HepG2 (cell line): Measurements from ENCODE around the gene HSD11B2. TPM values are rescaled to one million over a fixed set of nuclear protein-coding genes. Genes with fewer than 3 reads are reported as not detected.
A peak's percentile ranks its signal among the peaks of the same experiment; 100 is the strongest.

Source experiments
- ATF7 ChIP-seq, 2 experiments: fragments of 450-650 bp in 1 of 2; sonication (generic) in 1 of 2; formaldehyde crosslinking in 1 of 2; IDR thresholded peaks; 2 replicates each; pipeline versions ENCODE4 v1.4.0 to v1.6.1; 2016 to 2020; ENCODE audit warnings: antibody characterized with exemption in 1 of 2, mild to moderate bottlenecking in 1 of 2, missing genetic modification reagents in 1 of 2
- BRF2 ChIP-seq: sonication (generic); formaldehyde crosslinking; IDR thresholded peaks from 2 replicates; pipeline ENCODE4 v1.8.1; 2022; ENCODE audit warnings: mild to moderate bottlenecking, missing genetic modification reagents
- CEBPG ChIP-seq: IDR thresholded peaks from 2 replicates; pipeline ENCODE4 v1.6.1; 2016
- ERF ChIP-seq: IDR thresholded peaks from 2 replicates; pipeline ENCODE4 v1.6.1; 2018; ENCODE audit warnings: missing biosample characterization, missing genetic modification reagents
- FOXK1 ChIP-seq: sonication (generic); formaldehyde crosslinking; IDR thresholded peaks from 2 replicates; pipeline ENCODE4 v1.4.0; 2020; ENCODE audit warnings: low read depth, missing genetic modification reagents, borderline replicate concordance
- GABPA ChIP-seq, 2 experiments: IDR thresholded peaks; 2 replicates each; pipeline ENCODE4 v1.6.1; 2011 to 2016; ENCODE audit warnings: low read depth in 2 of 2, low read length in 1 of 2, missing biosample characterization in 1 of 2, missing genetic modification characterization in 1 of 2
- IRF2 ChIP-seq: IDR thresholded peaks from 2 replicates; pipeline ENCODE4 v1.6.1; 2018; ENCODE audit warnings: missing genetic modification reagents, missing compliant biosample characterization
- PAXIP1 ChIP-seq: sonication (generic); formaldehyde crosslinking; conservative IDR thresholded peaks from 2 replicates; pipeline ENCODE4 v1.4.0; 2020; ENCODE audit warnings: mild to moderate bottlenecking, missing genetic modification reagents, moderate library complexity
- RELA ChIP-seq: sonication (generic); formaldehyde crosslinking; IDR thresholded peaks from 2 replicates; pipeline ENCODE4 v1.4.0; 2020; ENCODE audit warnings: missing genetic modification reagents
- SOX6 ChIP-seq, 2 experiments: fragments of 450-650 bp in 1 of 2; sonication (generic) in 1 of 2; formaldehyde crosslinking in 1 of 2; IDR thresholded peaks; 2 replicates each; pipeline versions ENCODE4 v1.4.0 to v1.6.1; 2017 to 2020; ENCODE audit warnings: antibody characterized with exemption in 1 of 2, mild to moderate bottlenecking in 1 of 2, missing genetic modification reagents in 1 of 2
- TBX3 ChIP-seq: fragments of 450-650 bp; IDR thresholded peaks from 2 replicates; pipeline ENCODE4 v1.6.1; 2017; ENCODE audit warnings: antibody characterized with exemption, mild to moderate bottlenecking, inconsistent platforms, borderline replicate concordance
- TMF1 ChIP-seq: sonication (generic); formaldehyde crosslinking; IDR thresholded peaks from 2 replicates; pipeline ENCODE4 v1.8.1; 2022; ENCODE audit warnings: low read depth, missing genetic modification reagents
- ZBTB14 ChIP-seq: sonication (generic); formaldehyde crosslinking; IDR thresholded peaks from 2 replicates; pipeline ENCODE4 v1.4.0; 2020; ENCODE audit warnings: missing genetic modification reagents
- ZNF225 ChIP-seq: sonication (generic); formaldehyde crosslinking; IDR thresholded peaks from 2 replicates; pipeline ENCODE4 v1.4.0; 2020; ENCODE audit warnings: mild to moderate bottlenecking, missing genetic modification reagents
- ZNF460 ChIP-seq: sonication (generic); formaldehyde crosslinking; IDR thresholded peaks from 2 replicates; pipeline ENCODE4 v1.5.1; 2020; ENCODE audit warnings: missing genetic modification reagents, mild to moderate bottlenecking, borderline replicate concordance
- polyA plus RNA-seq, 8 experiments: library from polyadenylated mRNA; depleted of rRNA in 3 of 8; stranded (reverse) in 7 of 8; unstranded in 1 of 8; fragments of >200 nt; fragmentation: Illumina TruSeq in 4 of 8; extraction: Trizol in 4 of 8; gene quantifications; 2 replicates each; pipeline versions ENCODE4 v1.2.1 to v1.2.3, GENCODE V29; 2011 to 2016; ENCODE audit warnings: low read depth in 4 of 8, missing spikeins in 1 of 8, mixed read lengths in 1 of 8; ENCODE audit not compliant: insufficient read depth in 1 of 8
- total RNA-seq, 5 experiments: library from RNA; depleted of rRNA; stranded (reverse); fragments of >200 nt; fragmentation: Illumina TruSeq; extraction: Trizol; gene quantifications; 2 replicates each; pipeline ENCODE4 v1.2.3, GENCODE V29; 2016; ENCODE audit warnings: low read depth in 1 of 5
- TF ChIP-seq, protein P1 (sequence below): sonication (generic); formaldehyde crosslinking; IDR thresholded peaks from 2 replicates; pipeline ENCODE4 v1.4.0; 2020; ENCODE audit warnings: missing genetic modification reagents
- TF ChIP-seq, protein P2 (sequence below): sonication (generic); formaldehyde crosslinking; IDR thresholded peaks from 2 replicates; pipeline ENCODE4 v1.8.0; 2022; ENCODE audit warnings: mild to moderate bottlenecking, missing genetic modification reagents

Gene HSD11B2
- total and polyA plus RNA-seq, 2 of the 13 experiments (the other 11 are each of a cell fraction or from before 2014, with no cell fraction given) = 8.9 to 13.6 TPM

DNA sequence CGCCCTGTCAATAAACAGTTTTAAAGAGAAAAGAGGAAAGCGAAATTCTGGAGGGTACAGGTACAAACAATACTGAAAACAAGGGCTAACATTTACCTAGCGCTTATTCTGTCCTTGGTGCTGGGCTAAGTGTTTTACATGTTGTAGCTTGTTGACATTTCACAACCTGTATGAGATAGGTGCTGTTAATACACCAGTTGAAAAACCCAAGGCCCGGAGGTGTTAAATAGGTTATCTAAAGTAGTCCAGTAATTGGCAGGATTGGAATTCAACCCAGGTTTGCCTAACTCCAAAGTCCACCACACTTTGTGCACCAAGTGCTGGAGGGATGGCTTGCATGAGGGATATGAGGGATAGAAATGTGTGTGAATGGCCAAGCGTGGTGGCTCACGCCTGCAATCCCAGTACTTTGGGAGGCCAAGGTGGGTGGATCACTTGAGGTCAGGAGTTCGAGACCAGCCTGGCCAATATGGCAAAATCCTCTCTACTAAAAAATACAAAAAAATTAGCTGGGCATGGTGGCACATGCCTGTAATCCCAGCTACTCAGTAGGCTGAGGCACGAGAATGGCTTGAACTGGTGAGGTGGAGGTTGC, 47.1 kb downstream of the HSD11B2 start (continued):
- peak; percentile 46; the same call in 1 of the 2 replicates for TF ChIP-seq PAXIP1 (CRISPR knock-in tag)
- TF ChIP-seq ATF7 (IDR thresholded peaks at IDR 0.05) = no peak
- no peak for TF ChIP-seq ATF7 (CRISPR knock-in tag; IDR thresholded peaks at IDR 0.05)
- TF ChIP-seq FOXK1 (CRISPR knock-in tag) = peak; percentile 15; the same call in 1 of the 2 replicates
- TF ChIP-seq, protein P1, sequence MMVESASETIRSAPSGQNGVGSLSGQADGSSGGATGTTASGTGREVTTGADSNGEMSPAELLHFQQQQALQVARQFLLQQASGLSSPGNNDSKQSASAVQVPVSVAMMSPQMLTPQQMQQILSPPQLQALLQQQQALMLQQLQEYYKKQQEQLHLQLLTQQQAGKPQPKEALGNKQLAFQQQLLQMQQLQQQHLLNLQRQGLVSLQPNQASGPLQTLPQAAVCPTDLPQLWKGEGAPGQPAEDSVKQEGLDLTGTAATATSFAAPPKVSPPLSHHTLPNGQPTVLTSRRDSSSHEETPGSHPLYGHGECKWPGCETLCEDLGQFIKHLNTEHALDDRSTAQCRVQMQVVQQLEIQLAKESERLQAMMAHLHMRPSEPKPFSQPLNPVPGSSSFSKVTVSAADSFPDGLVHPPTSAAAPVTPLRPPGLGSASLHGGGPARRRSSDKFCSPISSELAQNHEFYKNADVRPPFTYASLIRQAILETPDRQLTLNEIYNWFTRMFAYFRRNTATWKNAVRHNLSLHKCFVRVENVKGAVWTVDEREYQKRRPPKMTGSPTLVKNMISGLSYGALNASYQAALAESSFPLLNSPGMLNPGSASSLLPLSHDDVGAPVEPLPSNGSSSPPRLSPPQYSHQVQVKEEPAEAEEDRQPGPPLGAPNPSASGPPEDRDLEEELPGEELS (CRISPR knock-in tag) = peak; percentile 37
- TF ChIP-seq ZNF225 = no peak
- peak; percentile 98 for TF ChIP-seq TBX3
- no peak for TF ChIP-seq RELA (CRISPR knock-in tag)
- no peak for TF ChIP-seq GABPA (IDR thresholded peaks at IDR 0.05; ENCODE audit: low read depth, low read length)
- no peak for TF ChIP-seq GABPA (CRISPR knock-in tag; IDR thresholded peaks at IDR 0.05; ENCODE audit: low read depth)
- no peak for TF ChIP-seq ERF (CRISPR knock-in tag)
- TF ChIP-seq SOX6 (IDR thresholded peaks at IDR 0.05) = no peak
- TF ChIP-seq SOX6 (CRISPR knock-in tag; IDR thresholded peaks at IDR 0.05) = peak; percentile 67
- no peak for TF ChIP-seq IRF2 (CRISPR knock-in tag)
- peak; percentile 91 for TF ChIP-seq ZNF460
- TF ChIP-seq BRF2 = 0 out of 2 replicates have a peak, but pooled peaks have one; percentile 18
- peak; percentile 41 for TF ChIP-seq CEBPG (CRISPR knock-in tag)
- TF ChIP-seq ZBTB14 (CRISPR knock-in tag) = no peak
- TF ChIP-seq TMF1 (CRISPR knock-in tag) = no peak
- TF ChIP-seq, protein P2, sequence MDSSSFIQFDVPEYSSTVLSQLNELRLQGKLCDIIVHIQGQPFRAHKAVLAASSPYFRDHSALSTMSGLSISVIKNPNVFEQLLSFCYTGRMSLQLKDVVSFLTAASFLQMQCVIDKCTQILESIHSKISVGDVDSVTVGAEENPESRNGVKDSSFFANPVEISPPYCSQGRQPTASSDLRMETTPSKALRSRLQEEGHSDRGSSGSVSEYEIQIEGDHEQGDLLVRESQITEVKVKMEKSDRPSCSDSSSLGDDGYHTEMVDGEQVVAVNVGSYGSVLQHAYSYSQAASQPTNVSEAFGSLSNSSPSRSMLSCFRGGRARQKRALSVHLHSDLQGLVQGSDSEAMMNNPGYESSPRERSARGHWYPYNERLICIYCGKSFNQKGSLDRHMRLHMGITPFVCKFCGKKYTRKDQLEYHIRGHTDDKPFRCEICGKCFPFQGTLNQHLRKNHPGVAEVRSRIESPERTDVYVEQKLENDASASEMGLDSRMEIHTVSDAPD = 0 out of 2 replicates have a peak, but pooled peaks have one; percentile 59
